A673 (cell line): ENCODE measurements around the gene ME2. TPM values are rescaled to one million over a fixed set of nuclear protein-coding genes. Genes with fewer than 3 reads are reported as not detected.

Experiments used
- total RNA-seq: library from RNA; stranded (reverse); gene quantifications from 2 replicates; pipeline ENCODE4 v1.2.3, GENCODE V29; 2021

Gene ME2
- total RNA-seq, 1 experiment from 2014 or later, result 55.3 TPM

Other genes starting within 250 kb of the ME2 start
- gene MRO, start 59.1 kb upstream of the ME2 start, total RNA-seq, result 0.28 and 0.32 TPM in 2 replicates
- gene ELAC1, start 88.9 kb downstream of the ME2 start, total RNA-seq, result 8.7 and 9.9 TPM in 2 replicates
- gene SMAD4, start 151.1 kb downstream of the ME2 start, total RNA-seq, result 120 TPM in 2 replicates